HepG2 (cell line): Measurements from ENCODE around the gene PRKAG1. TPM values are rescaled to one million over a fixed set of nuclear protein-coding genes. Genes with fewer than 3 reads are reported as not detected.

Experiments
- FOXA1 ChIP-seq, 2 experiments: fragments of 450-650 bp in 1 of 2; sonication (generic) in 1 of 2; formaldehyde crosslinking in 1 of 2; IDR thresholded peaks; 2 replicates each; pipeline versions ENCODE4 v1.4.0 to v1.6.1; 2016 to 2020; ENCODE audit warnings: missing genetic modification reagents in 1 of 2
- KAT7 ChIP-seq: IDR thresholded peaks from 2 replicates; pipeline ENCODE4 v1.6.1; 2018; ENCODE audit warnings: borderline replicate concordance, missing compliant biosample characterization
- KDM5B ChIP-seq: sonication (generic); formaldehyde crosslinking; IDR thresholded peaks from 2 replicates; pipeline ENCODE4 v1.4.0; 2020; ENCODE audit warnings: missing genetic modification reagents, mild to moderate bottlenecking, borderline replicate concordance
- MTA1 ChIP-seq: sonication (generic); formaldehyde crosslinking; IDR thresholded peaks from 2 replicates; pipeline ENCODE4 v1.4.0; 2020; ENCODE audit warnings: missing genetic modification reagents, mild to moderate bottlenecking, borderline replicate concordance
- YEATS4 ChIP-seq: sonication (generic); formaldehyde crosslinking; IDR thresholded peaks from 2 replicates; pipeline ENCODE4 v1.4.0; 2020; ENCODE audit warnings: missing genetic modification reagents, borderline replicate concordance
- ZNF20 ChIP-seq: sonication (generic); formaldehyde crosslinking; IDR thresholded peaks from 2 replicates; pipeline ENCODE4 v1.4.0; 2020; ENCODE audit warnings: mild to moderate bottlenecking, moderate library complexity, missing genetic modification reagents
- ZNF709 ChIP-seq: sonication (generic); formaldehyde crosslinking; IDR thresholded peaks from 2 replicates; pipeline ENCODE4 v1.5.0; 2020; ENCODE audit warnings: mild to moderate bottlenecking, missing genetic modification reagents
- ZSCAN25 ChIP-seq: sonication (generic); formaldehyde crosslinking; IDR thresholded peaks from 2 replicates; pipeline ENCODE4 v1.8.0; 2022; ENCODE audit warnings: mild to moderate bottlenecking, missing genetic modification reagents
- polyA plus RNA-seq, 8 experiments: library from polyadenylated mRNA; depleted of rRNA in 3 of 8; stranded (reverse) in 7 of 8; unstranded in 1 of 8; fragments of >200 nt; fragmentation: Illumina TruSeq in 4 of 8; extraction: Trizol in 4 of 8; gene quantifications; 2 replicates each; pipeline versions ENCODE4 v1.2.1 to v1.2.3, GENCODE V29; 2011 to 2016; ENCODE audit warnings: low read depth in 4 of 8, missing spikeins in 1 of 8, mixed read lengths in 1 of 8; ENCODE audit not compliant: insufficient read depth in 1 of 8
- total RNA-seq, 5 experiments: library from RNA; depleted of rRNA; stranded (reverse); fragments of >200 nt; fragmentation: Illumina TruSeq; extraction: Trizol; gene quantifications; 2 replicates each; pipeline ENCODE4 v1.2.3, GENCODE V29; 2016; ENCODE audit warnings: low read depth in 1 of 5
- TF ChIP-seq, protein P1 (sequence below): sonication (generic); formaldehyde crosslinking; IDR thresholded peaks from 2 replicates; pipeline ENCODE4 v1.5.1; 2020; ENCODE audit warnings: missing genetic modification reagents, mild to moderate bottlenecking, borderline replicate concordance
- TF ChIP-seq, protein P2 (sequence below), 2 experiments: IDR thresholded peaks; 2 replicates each; pipeline ENCODE4 v1.6.1; 2011 to 2012; ENCODE audit warnings: low read length in 2 of 2, borderline replicate concordance in 1 of 2, low read depth in 1 of 2, mild to moderate bottlenecking in 1 of 2, moderate library complexity in 1 of 2
- TF ChIP-seq, protein P3 (sequence below): conservative IDR thresholded peaks from 2 replicates; pipeline ENCODE4 v1.6.1; 2018; ENCODE audit warnings: missing genetic modification reagents
- TF ChIP-seq, protein P4 (sequence below): sonication (generic); formaldehyde crosslinking; IDR thresholded peaks from 2 replicates; pipeline ENCODE4 v1.4.0; 2020; ENCODE audit warnings: missing genetic modification reagents, borderline replicate concordance
- TF ChIP-seq, protein P5 (sequence below): sonication (generic); formaldehyde crosslinking; IDR thresholded peaks from 2 replicates; pipeline ENCODE4 v1.5.1; 2020; ENCODE audit warnings: missing genetic modification reagents, mild to moderate bottlenecking, borderline replicate concordance

The PRKAG1 gene
- total and polyA plus RNA-seq, 2 of the 13 experiments (the other 11 are each of a cell fraction or from before 2014, with no cell fraction given), result 26.1 to 32.8 TPM

DNA sequence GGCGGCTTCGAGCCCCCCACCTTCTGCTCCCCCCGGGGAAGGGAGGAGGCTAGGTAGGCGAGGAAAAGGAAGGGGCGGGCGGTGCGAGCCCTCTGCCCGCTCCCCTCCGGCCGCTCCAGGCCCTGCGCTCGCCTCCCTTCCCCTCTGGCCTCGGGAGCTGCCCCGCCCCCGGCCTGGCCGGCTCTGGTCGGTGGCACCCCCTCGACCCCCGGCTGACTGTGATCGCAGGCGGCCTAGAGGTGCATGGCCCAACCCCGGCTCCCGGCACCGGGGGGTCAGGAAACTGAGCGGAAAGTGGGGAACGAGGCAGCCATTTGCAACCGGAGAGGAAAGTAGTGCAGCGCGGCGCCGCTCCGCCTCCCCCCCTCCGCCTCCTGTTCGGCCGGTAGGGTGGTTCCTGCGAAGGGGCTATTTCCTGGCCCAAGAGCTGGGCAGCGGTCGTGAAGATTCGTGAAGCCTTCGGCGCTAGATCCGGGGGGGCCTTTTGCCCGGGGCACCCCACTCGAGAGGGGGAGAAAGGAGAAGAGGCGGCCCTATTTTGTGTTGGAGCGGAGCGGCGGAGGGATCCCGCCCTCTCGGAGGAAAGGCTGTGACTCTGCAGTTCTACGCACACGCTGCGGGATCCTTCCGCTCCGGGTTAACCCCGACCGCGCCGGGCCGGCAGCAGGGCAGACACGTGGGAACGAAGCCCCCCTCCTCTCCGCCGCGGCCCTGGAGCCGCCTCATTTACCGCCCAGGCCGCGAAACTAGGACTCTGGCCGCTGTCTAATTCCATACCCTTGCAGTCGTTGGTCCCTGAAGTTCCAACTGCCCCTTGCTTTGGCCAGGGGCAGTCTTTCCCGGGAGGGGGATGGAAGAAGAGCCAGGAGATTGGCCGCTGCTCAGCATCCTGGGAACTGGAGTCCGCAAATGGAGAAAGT lies 41.9 kb upstream of the PRKAG1 start, which contains the start of gene KMT2D (continued):
- TF ChIP-seq, protein P1, sequence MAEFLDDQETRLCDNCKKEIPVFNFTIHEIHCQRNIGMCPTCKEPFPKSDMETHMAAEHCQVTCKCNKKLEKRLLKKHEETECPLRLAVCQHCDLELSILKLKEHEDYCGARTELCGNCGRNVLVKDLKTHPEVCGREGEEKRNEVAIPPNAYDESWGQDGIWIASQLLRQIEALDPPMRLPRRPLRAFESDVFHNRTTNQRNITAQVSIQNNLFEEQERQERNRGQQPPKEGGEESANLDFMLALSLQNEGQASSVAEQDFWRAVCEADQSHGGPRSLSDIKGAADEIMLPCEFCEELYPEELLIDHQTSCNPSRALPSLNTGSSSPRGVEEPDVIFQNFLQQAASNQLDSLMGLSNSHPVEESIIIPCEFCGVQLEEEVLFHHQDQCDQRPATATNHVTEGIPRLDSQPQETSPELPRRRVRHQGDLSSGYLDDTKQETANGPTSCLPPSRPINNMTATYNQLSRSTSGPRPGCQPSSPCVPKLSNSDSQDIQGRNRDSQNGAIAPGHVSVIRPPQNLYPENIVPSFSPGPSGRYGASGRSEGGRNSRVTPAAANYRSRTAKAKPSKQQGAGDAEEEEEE (CRISPR knock-in tag), result peak; percentile 71; the same call in 1 of the 2 replicates
- TF ChIP-seq ZNF20 (CRISPR knock-in tag), result peak; percentile 95
- peak; percentile 88; the same call in 1 of the 2 replicates for TF ChIP-seq KDM5B
- TF ChIP-seq, protein P2, sequence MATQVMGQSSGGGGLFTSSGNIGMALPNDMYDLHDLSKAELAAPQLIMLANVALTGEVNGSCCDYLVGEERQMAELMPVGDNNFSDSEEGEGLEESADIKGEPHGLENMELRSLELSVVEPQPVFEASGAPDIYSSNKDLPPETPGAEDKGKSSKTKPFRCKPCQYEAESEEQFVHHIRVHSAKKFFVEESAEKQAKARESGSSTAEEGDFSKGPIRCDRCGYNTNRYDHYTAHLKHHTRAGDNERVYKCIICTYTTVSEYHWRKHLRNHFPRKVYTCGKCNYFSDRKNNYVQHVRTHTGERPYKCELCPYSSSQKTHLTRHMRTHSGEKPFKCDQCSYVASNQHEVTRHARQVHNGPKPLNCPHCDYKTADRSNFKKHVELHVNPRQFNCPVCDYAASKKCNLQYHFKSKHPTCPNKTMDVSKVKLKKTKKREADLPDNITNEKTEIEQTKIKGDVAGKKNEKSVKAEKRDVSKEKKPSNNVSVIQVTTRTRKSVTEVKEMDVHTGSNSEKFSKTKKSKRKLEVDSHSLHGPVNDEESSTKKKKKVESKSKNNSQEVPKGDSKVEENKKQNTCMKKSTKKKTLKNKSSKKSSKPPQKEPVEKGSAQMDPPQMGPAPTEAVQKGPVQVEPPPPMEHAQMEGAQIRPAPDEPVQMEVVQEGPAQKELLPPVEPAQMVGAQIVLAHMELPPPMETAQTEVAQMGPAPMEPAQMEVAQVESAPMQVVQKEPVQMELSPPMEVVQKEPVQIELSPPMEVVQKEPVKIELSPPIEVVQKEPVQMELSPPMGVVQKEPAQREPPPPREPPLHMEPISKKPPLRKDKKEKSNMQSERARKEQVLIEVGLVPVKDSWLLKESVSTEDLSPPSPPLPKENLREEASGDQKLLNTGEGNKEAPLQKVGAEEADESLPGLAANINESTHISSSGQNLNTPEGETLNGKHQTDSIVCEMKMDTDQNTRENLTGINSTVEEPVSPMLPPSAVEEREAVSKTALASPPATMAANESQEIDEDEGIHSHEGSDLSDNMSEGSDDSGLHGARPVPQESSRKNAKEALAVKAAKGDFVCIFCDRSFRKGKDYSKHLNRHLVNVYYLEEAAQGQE (IDR thresholded peaks at IDR 0.05; ENCODE audit: borderline replicate concordance in 1 of 2, low read depth in 1 of 2, low read length in 2 of 2), result peak in 1 of 2 experiments; percentile 37; a peak in 1 of 4 replicates
- TF ChIP-seq, protein P3, sequence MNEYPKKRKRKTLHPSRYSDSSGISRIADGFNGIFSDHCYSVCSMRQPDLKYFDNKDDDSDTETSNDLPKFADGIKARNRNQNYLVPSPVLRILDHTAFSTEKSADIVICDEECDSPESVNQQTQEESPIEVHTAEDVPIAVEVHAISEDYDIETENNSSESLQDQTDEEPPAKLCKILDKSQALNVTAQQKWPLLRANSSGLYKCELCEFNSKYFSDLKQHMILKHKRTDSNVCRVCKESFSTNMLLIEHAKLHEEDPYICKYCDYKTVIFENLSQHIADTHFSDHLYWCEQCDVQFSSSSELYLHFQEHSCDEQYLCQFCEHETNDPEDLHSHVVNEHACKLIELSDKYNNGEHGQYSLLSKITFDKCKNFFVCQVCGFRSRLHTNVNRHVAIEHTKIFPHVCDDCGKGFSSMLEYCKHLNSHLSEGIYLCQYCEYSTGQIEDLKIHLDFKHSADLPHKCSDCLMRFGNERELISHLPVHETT (CRISPR knock-in tag), result peak; percentile 76; the same call in 1 of the 2 replicates
- no peak for TF ChIP-seq FOXA1 (IDR thresholded peaks at IDR 0.05)
- peak; percentile 53; the same call in 1 of the 2 replicates for TF ChIP-seq FOXA1 (CRISPR knock-in tag; IDR thresholded peaks at IDR 0.05)
- TF ChIP-seq ZSCAN25, result peak; percentile 84
- TF ChIP-seq KAT7, result peak; percentile 89; the same call in 1 of the 2 replicates
- TF ChIP-seq, protein P4, sequence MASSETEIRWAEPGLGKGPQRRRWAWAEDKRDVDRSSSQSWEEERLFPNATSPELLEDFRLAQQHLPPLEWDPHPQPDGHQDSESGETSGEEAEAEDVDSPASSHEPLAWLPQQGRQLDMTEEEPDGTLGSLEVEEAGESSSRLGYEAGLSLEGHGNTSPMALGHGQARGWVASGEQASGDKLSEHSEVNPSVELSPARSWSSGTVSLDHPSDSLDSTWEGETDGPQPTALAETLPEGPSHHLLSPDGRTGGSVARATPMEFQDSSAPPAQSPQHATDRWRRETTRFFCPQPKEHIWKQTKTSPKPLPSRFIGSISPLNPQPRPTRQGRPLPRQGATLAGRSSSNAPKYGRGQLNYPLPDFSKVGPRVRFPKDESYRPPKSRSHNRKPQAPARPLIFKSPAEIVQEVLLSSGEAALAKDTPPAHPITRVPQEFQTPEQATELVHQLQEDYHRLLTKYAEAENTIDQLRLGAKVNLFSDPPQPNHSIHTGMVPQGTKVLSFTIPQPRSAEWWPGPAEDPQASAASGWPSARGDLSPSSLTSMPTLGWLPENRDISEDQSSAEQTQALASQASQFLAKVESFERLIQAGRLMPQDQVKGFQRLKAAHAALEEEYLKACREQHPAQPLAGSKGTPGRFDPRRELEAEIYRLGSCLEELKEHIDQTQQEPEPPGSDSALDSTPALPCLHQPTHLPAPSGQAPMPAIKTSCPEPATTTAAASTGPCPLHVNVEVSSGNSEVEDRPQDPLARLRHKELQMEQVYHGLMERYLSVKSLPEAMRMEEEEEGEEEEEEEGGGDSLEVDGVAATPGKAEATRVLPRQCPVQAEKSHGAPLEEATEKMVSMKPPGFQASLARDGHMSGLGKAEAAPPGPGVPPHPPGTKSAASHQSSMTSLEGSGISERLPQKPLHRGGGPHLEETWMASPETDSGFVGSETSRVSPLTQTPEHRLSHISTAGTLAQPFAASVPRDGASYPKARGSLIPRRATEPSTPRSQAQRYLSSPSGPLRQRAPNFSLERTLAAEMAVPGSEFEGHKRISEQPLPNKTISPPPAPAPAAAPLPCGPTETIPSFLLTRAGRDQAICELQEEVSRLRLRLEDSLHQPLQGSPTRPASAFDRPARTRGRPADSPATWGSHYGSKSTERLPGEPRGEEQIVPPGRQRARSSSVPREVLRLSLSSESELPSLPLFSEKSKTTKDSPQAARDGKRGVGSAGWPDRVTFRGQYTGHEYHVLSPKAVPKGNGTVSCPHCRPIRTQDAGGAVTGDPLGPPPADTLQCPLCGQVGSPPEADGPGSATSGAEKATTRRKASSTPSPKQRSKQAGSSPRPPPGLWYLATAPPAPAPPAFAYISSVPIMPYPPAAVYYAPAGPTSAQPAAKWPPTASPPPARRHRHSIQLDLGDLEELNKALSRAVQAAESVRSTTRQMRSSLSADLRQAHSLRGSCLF, result no peak
- peak; percentile 85; the same call in 1 of the 2 replicates for TF ChIP-seq MTA1 (CRISPR knock-in tag)
- peak; percentile 98 for TF ChIP-seq YEATS4 (CRISPR knock-in tag)
- TF ChIP-seq, protein P5, sequence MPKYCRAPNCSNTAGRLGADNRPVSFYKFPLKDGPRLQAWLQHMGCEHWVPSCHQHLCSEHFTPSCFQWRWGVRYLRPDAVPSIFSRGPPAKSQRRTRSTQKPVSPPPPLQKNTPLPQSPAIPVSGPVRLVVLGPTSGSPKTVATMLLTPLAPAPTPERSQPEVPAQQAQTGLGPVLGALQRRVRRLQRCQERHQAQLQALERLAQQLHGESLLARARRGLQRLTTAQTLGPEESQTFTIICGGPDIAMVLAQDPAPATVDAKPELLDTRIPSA (CRISPR knock-in tag), result peak; percentile 60; the same call in 1 of the 2 replicates
- TF ChIP-seq ZNF709 (CRISPR knock-in tag), result peak; percentile 56; the same call in 1 of the 2 replicates
